ENCODE measurements around the gene PDHX. TPM values are rescaled to one million over a fixed set of nuclear protein-coding genes. Genes with fewer than 3 reads are reported as not detected.

Gene PDHX
- total and polyA plus RNA-seq, 9 donors: 11.8 to 45.2 (median 24.0) TPM

DNA sequence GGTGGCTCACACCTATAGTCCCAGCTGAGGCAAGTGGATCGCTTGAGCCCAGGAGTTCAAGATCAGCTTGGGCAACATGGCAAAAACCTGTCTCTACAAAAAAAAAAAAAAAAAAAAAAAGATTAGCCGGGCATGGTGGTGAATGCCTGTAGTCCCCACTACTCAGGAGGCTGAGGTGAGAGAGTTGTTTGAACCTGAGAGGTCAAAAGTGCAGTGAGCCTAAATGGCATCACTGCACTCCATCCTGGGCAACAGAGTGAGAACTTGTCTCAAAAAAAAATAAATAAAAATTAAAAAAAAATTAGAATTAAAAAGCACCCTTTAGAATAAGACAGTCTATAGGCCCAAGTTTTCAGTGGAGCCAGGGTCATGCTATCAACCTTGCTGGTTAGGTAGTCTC, 95.5 kb downstream of the PDHX start:
- no peaks in the 10 kb centered on the region for H3K4me1 ChIP-seq (ENCODE audit: insufficient read depth)
- no peaks in the 10 kb centered on the region for H3K9me3 ChIP-seq
- no peak overlapping the region for H3K4me3 ChIP-seq
- intact Hi-C loops (cut with DNase I): no loop called here
- DNase-seq: no peak
- H3K27ac ChIP-seq: no peak overlapping the region
- no peaks in the 10 kb centered on the region for H3K27me3 ChIP-seq
- WGBS, 3 donors: 89 to 100% (median 96%) methylated on average over 2 of the region's 2 CpGs
- TF ChIP-seq POLR2A (IDR thresholded peaks at IDR 0.05): no peak
- TF ChIP-seq, protein P1, sequence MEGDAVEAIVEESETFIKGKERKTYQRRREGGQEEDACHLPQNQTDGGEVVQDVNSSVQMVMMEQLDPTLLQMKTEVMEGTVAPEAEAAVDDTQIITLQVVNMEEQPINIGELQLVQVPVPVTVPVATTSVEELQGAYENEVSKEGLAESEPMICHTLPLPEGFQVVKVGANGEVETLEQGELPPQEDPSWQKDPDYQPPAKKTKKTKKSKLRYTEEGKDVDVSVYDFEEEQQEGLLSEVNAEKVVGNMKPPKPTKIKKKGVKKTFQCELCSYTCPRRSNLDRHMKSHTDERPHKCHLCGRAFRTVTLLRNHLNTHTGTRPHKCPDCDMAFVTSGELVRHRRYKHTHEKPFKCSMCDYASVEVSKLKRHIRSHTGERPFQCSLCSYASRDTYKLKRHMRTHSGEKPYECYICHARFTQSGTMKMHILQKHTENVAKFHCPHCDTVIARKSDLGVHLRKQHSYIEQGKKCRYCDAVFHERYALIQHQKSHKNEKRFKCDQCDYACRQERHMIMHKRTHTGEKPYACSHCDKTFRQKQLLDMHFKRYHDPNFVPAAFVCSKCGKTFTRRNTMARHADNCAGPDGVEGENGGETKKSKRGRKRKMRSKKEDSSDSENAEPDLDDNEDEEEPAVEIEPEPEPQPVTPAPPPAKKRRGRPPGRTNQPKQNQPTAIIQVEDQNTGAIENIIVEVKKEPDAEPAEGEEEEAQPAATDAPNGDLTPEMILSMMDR (IDR thresholded peaks at IDR 0.05): no peak
- no peak for TF ChIP-seq EP300 (IDR thresholded peaks at IDR 0.05)
- H3K36me3 ChIP-seq: no peaks in the 10 kb centered on the region

DNA sequence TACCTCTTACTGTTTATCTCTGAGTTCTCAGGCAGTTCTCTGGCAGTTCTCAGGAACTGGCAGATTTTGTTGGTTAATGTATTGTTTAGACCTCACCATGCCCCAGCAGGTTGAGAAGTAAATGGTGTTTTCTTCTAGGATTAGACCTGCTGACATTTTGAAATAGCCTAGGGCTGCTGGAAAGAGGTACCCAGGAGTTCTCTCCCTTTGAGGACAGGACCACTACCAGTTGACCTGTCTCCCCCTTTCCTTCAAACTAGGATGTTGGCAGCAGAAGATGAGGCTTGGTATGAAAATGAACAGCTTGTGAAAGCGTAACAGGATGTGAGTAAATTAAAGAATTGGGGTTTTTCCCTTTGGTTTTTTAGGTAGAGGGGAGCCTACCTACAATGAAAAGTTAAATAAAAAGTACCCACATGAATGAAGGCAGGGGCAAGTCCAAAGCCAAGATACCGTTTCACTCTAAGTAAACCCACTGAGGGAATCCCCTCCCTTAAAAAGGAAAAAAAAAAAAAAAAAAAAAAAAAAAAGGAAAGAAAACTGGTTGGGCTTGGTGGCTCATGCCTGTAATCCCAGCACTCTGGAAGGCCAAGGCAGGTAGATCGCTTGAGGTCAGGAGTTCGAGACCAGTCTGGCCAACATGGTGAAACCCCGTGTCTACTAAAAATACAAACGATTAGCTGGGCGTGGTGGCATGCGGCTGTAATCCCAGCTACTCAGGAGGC, 96.2 kb downstream of the PDHX start:
- Histone ChIP-seq H3K36me3 (no peaks in the 10 kb centered on the region), H3K27ac (no peak overlapping the region), H3K4me1 (ENCODE audit: insufficient read depth) (no peaks in the 10 kb centered on the region), H3K4me3 (no peak overlapping the region), H3K27me3 (no peaks in the 10 kb centered on the region), H3K9me3 (no peaks in the 10 kb centered on the region)
- no peak for DNase-seq
- intact Hi-C loops (cut with DNase I): no loop called here
- WGBS, 3 donors: 89 to 92% (median 89%) methylated on average over 8 of the region's 8 CpGs
- TF ChIP-seq POLR2A (IDR thresholded peaks at IDR 0.05) (no peak), EP300 (IDR thresholded peaks at IDR 0.05) (no peak)
- TF ChIP-seq, protein P1 (IDR thresholded peaks at IDR 0.05): no peak

DNA sequence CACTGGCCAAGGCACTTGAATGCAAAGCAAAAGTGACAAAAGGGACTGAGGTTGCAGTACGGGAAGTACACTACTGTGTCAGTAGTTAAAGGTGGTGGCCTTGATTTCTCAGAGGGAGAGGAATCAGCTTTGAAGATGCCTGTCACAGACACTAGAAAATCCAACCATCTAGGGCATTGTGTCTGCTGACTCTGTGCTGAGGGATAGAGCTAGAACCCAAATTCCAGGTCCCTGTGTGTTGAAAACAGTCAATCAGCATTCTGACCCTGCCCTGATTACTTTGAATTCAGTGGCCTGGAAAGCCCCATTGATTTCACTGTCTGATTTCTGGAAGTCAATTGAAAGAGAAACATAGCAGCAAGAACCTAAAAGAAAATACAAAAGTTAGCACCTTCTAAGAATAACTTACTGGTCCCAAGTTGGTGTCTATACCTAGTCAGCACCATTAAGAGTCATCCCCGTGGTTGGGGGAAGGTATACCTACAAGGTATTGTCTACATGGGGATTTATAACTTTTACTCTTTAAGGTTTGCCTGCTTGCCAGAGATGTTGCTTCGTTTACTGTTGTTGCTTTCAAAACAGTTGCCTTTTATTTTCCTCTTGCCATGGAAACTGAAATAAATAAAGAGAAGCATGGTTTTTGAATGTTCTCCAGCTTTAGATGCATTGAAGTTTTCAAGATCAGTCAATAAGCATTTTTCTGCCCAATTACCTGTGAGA, 97.3 kb downstream of the PDHX start:
- H3K36me3 ChIP-seq: no peaks in the 10 kb centered on the region
- H3K27me3 ChIP-seq: no peaks in the 10 kb centered on the region
- no peaks in the 10 kb centered on the region for H3K9me3 ChIP-seq
- no peak overlapping the region for H3K4me3 ChIP-seq
- H3K4me1 ChIP-seq (ENCODE audit: insufficient read depth): no peaks in the 10 kb centered on the region
- DNase-seq: no peak
- 36 to 52% (median 39%) methylated on average over 3 of the region's 3 CpGs for WGBS, 3 donors
- no peak for TF ChIP-seq POLR2A (IDR thresholded peaks at IDR 0.05)
- TF ChIP-seq EP300 (IDR thresholded peaks at IDR 0.05): no peak
- TF ChIP-seq, protein P1 (IDR thresholded peaks at IDR 0.05): no peak
- H3K27ac ChIP-seq: no peak overlapping the region
- intact Hi-C loops (cut with DNase I): no loop called here

DNA sequence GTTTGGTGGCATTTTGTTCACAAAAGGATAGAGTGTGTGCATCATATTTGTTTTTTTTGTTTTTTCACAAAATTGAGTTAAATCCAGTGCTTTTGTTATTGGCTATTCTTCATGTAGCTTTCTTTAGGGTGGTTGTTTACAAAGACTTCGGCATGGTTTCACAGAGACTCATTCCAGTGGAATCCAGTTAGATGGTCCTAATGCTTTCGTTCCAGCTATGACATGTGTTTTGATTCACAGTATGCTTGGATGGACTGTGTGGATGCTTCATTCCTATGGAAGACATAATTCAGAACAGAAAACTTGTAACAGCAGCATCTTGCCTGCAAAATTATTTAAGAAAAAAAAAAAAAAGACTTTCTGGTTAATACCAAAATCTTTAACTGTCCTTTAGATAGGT, 97.9 kb downstream of the PDHX start:
- TF ChIP-seq EP300 (IDR thresholded peaks at IDR 0.05) (no peak), POLR2A (IDR thresholded peaks at IDR 0.05) (no peak)
- TF ChIP-seq, protein P1 (IDR thresholded peaks at IDR 0.05): no peak
- H3K27ac ChIP-seq: no peak overlapping the region
- no peak for DNase-seq
- no peak overlapping the region for H3K4me3 ChIP-seq
- WGBS, 3 donors: 10 to 12% (median 10%) methylated on average over 2 of the region's 2 CpGs
- H3K27me3 ChIP-seq: no peaks in the 10 kb centered on the region
- intact Hi-C loops (cut with DNase I): no loop called here
- no peaks in the 10 kb centered on the region for H3K36me3 ChIP-seq
- no peaks in the 10 kb centered on the region for H3K4me1 ChIP-seq (ENCODE audit: insufficient read depth)
- no peaks in the 10 kb centered on the region for H3K9me3 ChIP-seq

Data from ovary (tissue), 9 donors.